HG03439 (cell line): ENCODE results near the gene ZNF436.
"Not testable (repeated sequence)": the region's sequence is repeated elsewhere in the genome, so short reads cannot be mapped to it uniquely, and the experiment has no call there.

Experiments
- ATAC-seq: cut with Tn5 transposase; IDR thresholded peaks from one replicate; pipeline ENCODE4 v1.9.1; 2021; ENCODE audit warnings: mild to moderate bottlenecking, moderate library complexity; ENCODE audit not compliant: unreplicated experiment

Gene ZNF436

DNA sequence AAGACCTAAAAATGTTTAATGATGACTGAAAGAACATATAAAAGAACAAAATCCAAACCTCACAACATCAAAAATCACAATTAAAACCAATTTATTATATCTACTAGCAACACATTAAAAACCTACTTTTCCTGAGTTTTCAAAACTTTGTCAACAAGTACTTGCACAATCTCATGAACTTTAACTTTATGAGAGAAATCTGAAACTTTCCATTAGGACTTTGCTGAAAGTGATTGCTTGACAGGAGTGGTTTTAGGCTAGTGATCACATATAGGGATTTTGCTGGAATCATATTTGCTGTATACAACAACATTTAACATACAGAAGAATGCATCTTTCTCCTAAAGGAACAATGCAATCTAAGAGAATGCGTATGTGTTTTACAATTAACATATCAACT lies 38.8 kb downstream of the ZNF436 start:
- no peak for ATAC-seq

DNA sequence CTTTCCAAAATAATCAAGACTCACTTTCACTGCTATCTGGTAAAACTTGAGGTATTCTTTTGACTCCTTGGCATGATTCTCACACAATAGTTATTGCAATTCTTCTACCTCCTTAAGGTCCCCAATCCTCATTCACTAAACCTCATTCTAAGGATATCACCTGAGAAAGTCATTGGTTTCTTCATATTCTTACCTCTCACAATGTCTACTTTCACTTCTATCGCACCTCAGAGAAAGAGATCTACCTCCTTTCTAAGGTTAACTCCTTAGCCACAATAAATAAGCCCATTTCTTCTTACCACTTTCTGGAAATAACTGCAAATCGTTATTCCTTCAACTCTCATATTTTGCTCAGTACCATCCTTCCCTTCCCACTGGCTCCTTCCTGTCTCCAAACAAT lies 44.2 kb downstream of the ZNF436 start:
- ATAC-seq: no peak

DNA sequence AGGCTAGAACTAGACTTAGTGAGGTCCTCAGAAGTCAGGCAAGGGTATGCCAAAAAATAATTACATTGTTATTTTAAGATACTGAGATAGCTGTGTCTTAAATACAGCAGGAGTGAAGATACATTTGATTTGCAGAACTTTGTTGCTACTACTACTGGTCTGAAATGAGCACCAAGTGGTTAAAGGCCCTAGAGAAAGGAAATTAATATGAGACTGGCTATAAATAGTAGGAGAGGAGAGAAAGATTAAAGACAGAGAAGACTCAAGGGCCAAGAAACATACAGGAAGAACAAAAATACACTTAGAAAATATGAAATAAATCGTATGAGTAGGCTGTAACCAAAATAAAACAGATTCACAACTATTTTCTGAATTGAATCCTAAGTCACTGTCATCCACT lies 46.9 kb downstream of the ZNF436 start:
- ATAC-seq: no peak

DNA sequence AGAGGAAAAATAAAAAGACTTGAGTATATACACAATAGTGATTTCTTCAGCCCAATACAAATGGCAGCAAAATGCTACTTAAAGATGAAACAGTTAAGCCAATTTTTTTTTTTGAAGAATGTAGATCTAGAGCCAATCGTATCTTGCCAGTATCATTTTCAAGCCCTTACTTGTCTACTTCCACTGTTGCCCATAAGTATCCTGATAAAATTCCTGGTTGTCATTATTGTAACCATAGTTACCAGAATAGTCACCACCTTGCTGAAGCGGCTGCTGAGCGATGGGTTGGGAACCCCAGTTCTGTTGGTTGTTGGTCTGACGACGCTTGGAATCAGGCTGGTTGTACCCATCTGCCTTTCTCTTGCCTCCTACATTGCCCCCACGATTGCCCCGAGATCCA lies 59.4 kb downstream of the ZNF436 start:
- ATAC-seq: not testable (repeated sequence)
